HG02852 (cell line): ENCODE data around the gene SMOC2.

Source experiments
- ATAC-seq: cut with Tn5 transposase; IDR thresholded peaks from one replicate; pipeline ENCODE4 v1.9.1; 2021; ENCODE audit warnings: mild to moderate bottlenecking, moderate library complexity; ENCODE audit not compliant: unreplicated experiment

The SMOC2 gene

GRCh38 chr6:168415098-168415992 is 25.6 kb upstream of the SMOC2 start:
- ATAC-seq = no peak

- no peak for ATAC-seq
Measured at GRCh38 chr6:168415993-168416530, 24.9 kb upstream of the SMOC2 start.

DNA sequence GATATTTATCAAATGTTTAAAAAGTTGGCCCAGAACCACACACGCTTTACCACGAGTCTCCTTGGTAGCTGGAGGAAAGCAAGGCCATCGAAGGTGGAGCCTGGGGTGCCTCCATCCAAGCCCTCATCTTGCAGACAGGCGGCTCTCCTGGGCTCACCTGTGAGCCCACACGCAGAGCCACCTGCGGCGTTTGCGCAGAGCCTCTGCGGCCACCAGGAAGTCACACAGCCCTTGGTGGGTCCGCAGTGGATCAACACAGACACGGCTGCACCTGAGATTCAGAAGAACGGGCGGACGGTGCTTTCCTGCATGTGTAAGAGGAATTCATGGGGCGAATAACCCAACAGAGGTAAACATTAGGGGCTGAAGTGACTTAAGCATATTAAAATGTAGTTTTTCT is 24.5 kb upstream of the SMOC2 start:
- ATAC-seq = no peak

GRCh38 chr6:168417191-168417590 is 23.8 kb upstream of the SMOC2 start:
- ATAC-seq = no peak

DNA sequence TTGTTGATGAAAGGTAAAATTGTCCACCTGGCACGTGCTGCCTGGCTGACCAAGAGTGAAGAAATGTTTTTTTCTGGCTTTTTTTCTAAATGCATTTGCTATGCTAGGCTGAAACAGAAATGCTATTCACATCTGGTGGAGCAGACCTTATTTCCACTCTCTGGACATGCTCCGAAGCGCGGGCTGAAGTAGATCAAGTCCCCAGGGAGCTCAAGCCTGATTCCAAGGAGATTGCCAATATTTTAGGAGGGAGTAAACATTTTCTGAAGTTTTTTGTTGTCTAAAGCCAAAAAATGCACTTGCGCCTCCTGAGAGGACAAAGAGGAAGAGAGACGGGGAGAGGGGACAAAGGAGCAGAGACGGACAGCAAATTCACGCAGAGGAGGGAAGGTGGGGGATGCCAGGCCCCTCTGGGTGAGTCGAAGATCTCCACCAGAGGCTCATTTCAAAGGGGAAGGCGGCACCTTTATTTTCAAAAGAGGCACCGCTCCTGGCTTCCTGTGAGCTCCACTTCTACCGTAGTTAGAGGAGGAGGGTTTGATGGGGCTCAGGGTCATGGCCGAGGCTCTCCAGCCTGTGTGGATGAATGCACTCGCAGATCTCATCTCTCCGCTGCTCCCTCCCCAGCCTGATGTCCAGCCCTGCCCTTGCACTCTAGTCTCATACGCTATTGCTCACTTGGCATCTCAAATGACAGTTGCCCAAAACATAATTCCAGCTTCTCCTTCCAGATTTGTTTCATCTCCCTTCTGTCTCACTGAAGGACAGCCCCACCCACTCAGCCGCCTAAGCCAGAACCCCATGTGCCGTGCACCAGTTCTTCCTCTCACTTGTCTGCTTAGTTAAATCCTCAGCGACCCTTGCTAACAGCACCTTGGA is 23.1 kb upstream of the SMOC2 start:
- ATAC-seq = no peak

GRCh38 chr6:168418711-168419121 is 22.3 kb upstream of the SMOC2 start:
- no peak for ATAC-seq

DNA sequence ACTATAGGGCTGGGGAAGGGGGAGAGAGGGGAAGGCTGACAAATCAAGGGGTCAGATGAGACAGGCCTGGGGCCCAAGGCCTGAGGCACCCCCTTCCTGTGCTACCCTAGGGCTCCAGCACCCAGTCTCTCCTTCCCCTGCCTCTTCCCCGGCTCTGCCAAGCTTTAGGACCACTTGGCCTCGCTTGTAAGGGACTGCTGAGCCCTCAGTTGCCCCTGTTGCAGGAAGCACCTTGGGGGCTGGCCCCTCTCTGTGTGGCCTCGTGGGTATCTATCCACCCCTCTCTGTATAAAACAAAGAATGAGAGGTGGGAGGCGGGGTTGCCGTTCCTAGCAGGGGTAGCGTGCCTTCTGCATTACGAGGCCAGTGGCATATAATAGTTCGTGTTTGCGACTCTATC is 21.4 kb upstream of the SMOC2 start:
- ATAC-seq = no peak

- no peak for ATAC-seq
Measured at GRCh38 chr6:168420084-168420483, 20.9 kb upstream of the SMOC2 start.

- no peak for ATAC-seq
Measured at GRCh38 chr6:168420706-168421105, 20.3 kb upstream of the SMOC2 start.

- ATAC-seq = no peak
Measured at GRCh38 chr6:168427184-168427583, 13.8 kb upstream of the SMOC2 start.

DNA sequence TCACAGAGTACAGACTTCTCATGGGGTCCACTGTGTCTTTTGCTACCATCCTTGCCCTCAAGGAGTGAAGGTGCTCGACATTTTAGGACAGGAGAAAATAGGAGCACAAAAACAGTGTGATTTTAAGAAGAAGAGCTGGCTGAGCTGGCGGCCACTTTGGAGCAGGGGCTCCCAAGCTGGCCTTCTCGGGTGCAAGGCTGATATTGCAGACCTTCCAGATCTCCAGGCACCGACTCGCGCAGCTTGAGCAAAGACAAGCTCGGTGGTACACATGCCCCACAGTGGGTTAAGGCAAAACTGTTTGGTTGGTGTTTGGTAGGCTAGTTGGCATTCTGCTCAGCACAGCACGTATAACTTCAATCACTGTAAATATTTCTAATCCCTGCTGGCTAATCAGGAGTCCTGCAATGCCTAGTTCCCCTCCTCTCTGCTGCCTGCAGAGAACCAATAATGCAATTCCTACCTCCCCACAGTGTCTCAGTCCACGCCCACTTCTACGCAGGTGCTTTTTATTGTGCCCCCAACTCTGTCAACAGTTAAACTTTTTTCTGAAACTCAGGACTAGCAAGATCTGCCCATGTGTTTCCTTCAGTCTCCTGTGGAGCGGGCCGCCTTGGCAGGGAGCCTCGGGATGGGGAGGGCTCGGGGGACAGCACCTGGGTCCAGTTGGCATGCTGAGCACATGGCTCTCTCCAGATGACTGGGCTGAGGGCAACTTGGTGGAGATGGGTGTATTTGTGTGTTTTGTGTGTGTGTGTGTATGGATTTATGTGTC is 12.7 kb upstream of the SMOC2 start:
- ATAC-seq = no peak

DNA sequence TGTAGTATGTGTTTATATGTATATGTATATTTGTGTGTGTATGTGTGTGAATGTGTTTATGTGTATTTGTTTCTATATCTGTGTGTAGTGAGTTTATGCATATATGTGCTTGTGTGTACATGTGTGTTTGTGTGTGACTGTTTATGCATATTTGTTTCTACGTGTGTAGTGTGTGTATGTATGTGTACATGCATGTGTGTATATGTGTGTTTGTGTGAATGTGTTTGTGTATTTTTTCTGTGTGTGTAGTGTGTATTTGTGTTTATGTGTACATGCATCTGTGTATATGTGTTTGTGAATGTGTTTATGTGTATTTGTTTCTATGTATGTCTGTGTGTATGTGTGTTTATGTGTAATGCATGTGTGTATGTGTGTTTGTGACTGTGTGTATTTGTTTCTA is 12.1 kb upstream of the SMOC2 start:
- ATAC-seq = no peak

- ATAC-seq = no peak
Measured at GRCh38 chr6:168432196-168432595, 8.8 kb upstream of the SMOC2 start.

- no peak for ATAC-seq
Measured at GRCh38 chr6:168433898-168434297, 7.1 kb upstream of the SMOC2 start.

GRCh38 chr6:168434505-168434904 is 6.5 kb upstream of the SMOC2 start:
- ATAC-seq = no peak

- no peak for ATAC-seq
Measured at GRCh38 chr6:168437751-168438150, 3.2 kb upstream of the SMOC2 start.

GRCh38 chr6:168438783-168439520 is 2.0 kb upstream of the SMOC2 start:
- no peak for ATAC-seq

DNA sequence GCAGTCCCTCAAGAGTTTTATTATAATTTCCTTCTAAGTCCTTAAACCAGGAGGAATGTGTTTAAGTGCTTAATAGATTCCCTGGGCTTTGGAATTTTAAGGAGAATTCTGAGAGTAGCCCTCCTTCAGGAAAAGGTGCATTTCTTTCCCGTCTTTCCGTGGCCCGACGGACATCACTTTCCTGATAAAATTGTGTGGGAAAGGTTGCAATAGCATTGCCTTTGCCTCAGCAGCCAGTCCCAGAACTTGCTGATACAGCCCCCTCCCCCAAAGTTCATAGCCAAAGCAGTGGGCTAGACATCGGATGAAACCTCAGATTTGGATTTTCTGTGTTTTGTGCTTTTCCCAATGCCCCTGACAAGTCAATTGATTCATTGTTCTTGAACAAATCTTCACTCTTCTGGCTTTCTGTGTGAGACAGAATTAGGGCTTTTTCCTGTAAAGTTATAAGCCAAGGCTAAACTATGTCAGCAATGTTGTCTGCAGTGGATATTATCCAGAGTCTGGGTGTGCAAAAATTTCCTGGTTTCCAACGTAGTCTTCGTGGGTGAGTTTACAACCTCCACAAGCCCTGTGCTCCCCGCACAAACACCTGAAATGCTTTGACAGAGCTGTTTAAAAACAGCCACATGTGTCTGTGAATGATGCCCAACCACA is 1.1 kb upstream of the SMOC2 start:
- ATAC-seq = no peak
